H9 (cell line): Measurements from ENCODE around the gene NYAP1. TPM values are rescaled to one million over a fixed set of nuclear protein-coding genes. Genes with fewer than 3 reads are reported as not detected.

Experiments
- DNase-seq: peaks from one replicate; pipeline ENCODE4 v3.0.0-alpha.2; 2017
- H2AFZ ChIP-seq: one replicate; pipeline ENCODE4 v1.6.1; 2013; ENCODE audit warnings: mild to moderate bottlenecking, low read length, control low read depth, moderate library complexity
- H2AK5ac ChIP-seq: 2 replicates; pipeline ENCODE4 v1.6.1; 2013; ENCODE audit warnings: low read length, control low read depth, mixed read lengths; ENCODE audit not compliant: insufficient read length
- H2BK120ac ChIP-seq: one replicate; pipeline ENCODE4 v1.6.1; 2013; ENCODE audit warnings: low read depth, mild to moderate bottlenecking, low read length, control low read depth, inconsistent platforms; ENCODE audit not compliant: poor library complexity, severe bottlenecking
- H2BK12ac ChIP-seq: 2 replicates; pipeline ENCODE4 v1.6.1; 2013; ENCODE audit warnings: low read length, control low read depth, mixed read lengths, low read depth; ENCODE audit not compliant: insufficient read length
- H2BK15ac ChIP-seq: 2 replicates; pipeline ENCODE4 v1.6.1; 2013; ENCODE audit warnings: low read depth, low read length, control low read depth
- H2BK20ac ChIP-seq: one replicate; pipeline ENCODE4 v1.6.1; 2013; ENCODE audit warnings: low read depth, mild to moderate bottlenecking, low read length, control low read depth, inconsistent platforms; ENCODE audit not compliant: poor library complexity, severe bottlenecking
- H2BK5ac ChIP-seq: 2 replicates; pipeline ENCODE4 v1.6.1; 2013; ENCODE audit warnings: low read length, control low read depth, mixed read lengths; ENCODE audit not compliant: insufficient read length
- H3K14ac ChIP-seq: 2 replicates; pipeline ENCODE4 v1.6.1; 2013; ENCODE audit warnings: low read length, control low read depth; ENCODE audit not compliant: insufficient read depth
- H3K18ac ChIP-seq: 2 replicates; pipeline ENCODE4 v1.6.1; 2013; ENCODE audit warnings: low read depth, mild to moderate bottlenecking, mixed read lengths, low read length, control low read depth; ENCODE audit not compliant: insufficient read length
- H3K23ac ChIP-seq: 2 replicates; pipeline ENCODE4 v1.6.1; 2013; ENCODE audit warnings: low read length, control low read depth, mixed read lengths, low read depth; ENCODE audit not compliant: insufficient read length
- H3K23me2 ChIP-seq: 2 replicates; pipeline ENCODE4 v1.6.1; 2013; ENCODE audit warnings: low read depth, mild to moderate bottlenecking, mixed read lengths, low read length, control low read depth; ENCODE audit not compliant: insufficient read length, poor library complexity, severe bottlenecking
- H3K27ac ChIP-seq: 2 replicates; pipeline ENCODE4 v1.5.1; 2013; ENCODE audit warnings: low read length, control low read depth, mixed read lengths, low read depth; ENCODE audit not compliant: insufficient read length
- H3K27me3 ChIP-seq: 2 replicates; pipeline ENCODE4 v1.6.1; 2013; ENCODE audit warnings: low read length, control low read depth, inconsistent platforms; ENCODE audit not compliant: insufficient read depth
- H3K4ac ChIP-seq: 2 replicates; pipeline ENCODE4 v1.6.1; 2013; ENCODE audit warnings: low read depth, mild to moderate bottlenecking, control low read depth, inconsistent platforms, low read length, moderate library complexity
- H3K4me1 ChIP-seq: 2 replicates; pipeline ENCODE4 v1.6.1; 2013; ENCODE audit warnings: low read length, control low read depth, inconsistent platforms; ENCODE audit not compliant: insufficient read depth
- H3K4me2 ChIP-seq: 2 replicates; pipeline ENCODE4 v1.6.1; 2013; ENCODE audit warnings: low read length, control low read depth, mixed read lengths; ENCODE audit not compliant: insufficient read length, insufficient read depth
- H3K56ac ChIP-seq: 2 replicates; pipeline ENCODE4 v1.6.1; 2013; ENCODE audit warnings: low read depth, mild to moderate bottlenecking, mixed read lengths, low read length, control low read depth; ENCODE audit not compliant: insufficient read length
- H3K79me1 ChIP-seq: 2 replicates; pipeline ENCODE4 v1.6.1; 2013; ENCODE audit warnings: low read depth, mild to moderate bottlenecking, moderate library complexity, low read length, control low read depth, inconsistent platforms; ENCODE audit not compliant: insufficient read depth, poor library complexity, severe bottlenecking
- H3K79me2 ChIP-seq: 2 replicates; pipeline ENCODE4 v1.6.1; 2013; ENCODE audit warnings: low read length, control low read depth, inconsistent platforms; ENCODE audit not compliant: insufficient read depth
- H3K9ac ChIP-seq: 2 replicates; pipeline ENCODE4 v1.6.1; 2013; ENCODE audit warnings: low read length, control low read depth, mixed read lengths; ENCODE audit not compliant: insufficient read length; ENCODE audit errors: extremely low read depth
- H3K9me3 ChIP-seq: one replicate; pipeline ENCODE4 v1.6.1; 2013; ENCODE audit warnings: low read depth, low read length, inconsistent platforms; ENCODE audit not compliant: control insufficient read depth
- H3T11ph ChIP-seq: one replicate; pipeline ENCODE4 v1.6.1; 2013; ENCODE audit warnings: mild to moderate bottlenecking, low read length, control low read depth, inconsistent platforms
- H4K20me1 ChIP-seq: one replicate; pipeline ENCODE4 v1.6.1; 2013; ENCODE audit not compliant: control insufficient read depth, insufficient read length, insufficient read depth
- H4K5ac ChIP-seq: 2 replicates; pipeline ENCODE4 v1.6.1; 2013; ENCODE audit warnings: low read depth, mild to moderate bottlenecking, mixed read lengths, low read length, control low read depth; ENCODE audit not compliant: insufficient read length
- H4K8ac ChIP-seq: replicated peaks from 2 replicates; pipeline ENCODE4 v1.6.1; 2013; ENCODE audit warnings: low read length, control low read depth, mixed read lengths, low read depth; ENCODE audit not compliant: insufficient read length
- H4K91ac ChIP-seq: 2 replicates; pipeline ENCODE4 v1.6.1; 2013; ENCODE audit warnings: low read depth, mild to moderate bottlenecking, moderate library complexity, mixed read lengths, low read length, control low read depth; ENCODE audit not compliant: insufficient read length
- H3K27ac Mint-ChIP-seq, 3 experiments: 2 replicates in 2 of 3; 3 replicates in 1 of 3; pipeline ENCODE4 v1.8.0; 2020 to 2021; ENCODE audit warnings: mixed read lengths in 3 of 3, mild to moderate bottlenecking in 1 of 3, moderate library complexity in 1 of 3
- H3K27me3 Mint-ChIP-seq: 2 replicates; pipeline ENCODE4 v1.8.0; 2021; ENCODE audit warnings: low read depth, mild to moderate bottlenecking, moderate library complexity, mixed read lengths
- H3K36me3 Mint-ChIP-seq, 3 experiments: 2 replicates in 2 of 3; 3 replicates in 1 of 3; pipeline ENCODE4 v1.8.0; 2020 to 2021; ENCODE audit warnings: low read depth in 3 of 3, mixed read lengths in 3 of 3; ENCODE audit not compliant: insufficient read depth in 1 of 3
- H3K4me1 Mint-ChIP-seq, 2 experiments: 2 replicates each; pipeline ENCODE4 v1.8.0; 2020; ENCODE audit warnings: mixed read lengths in 2 of 2
- H3K4me3 Mint-ChIP-seq, 2 experiments: 2 replicates in 1 of 2; 3 replicates in 1 of 2; pipeline ENCODE4 v1.8.0; 2020 to 2021; ENCODE audit warnings: mild to moderate bottlenecking in 2 of 2, mixed read lengths in 2 of 2, moderate library complexity in 1 of 2
- H3K9me3 Mint-ChIP-seq, 2 experiments: 2 replicates in 1 of 2; 3 replicates in 1 of 2; pipeline ENCODE4 v1.8.0; 2020; ENCODE audit warnings: mild to moderate bottlenecking in 2 of 2, mixed read lengths in 2 of 2, moderate library complexity in 1 of 2
- WGBS: extraction: QIAGEN DNeasy Blood & Tissue Kit; methylation state at CpG from one replicate; pipeline ENCODE4 v1.1.7; 2013; ENCODE audit warnings: missing lambda C conversion rate, low lambda C conversion rate, mixed read lengths; ENCODE audit not compliant: insufficient read length; ENCODE audit errors: extremely low coverage; 5-methylcytosine and 5-hydroxymethylcytosine counted together
- total RNA-seq: library from RNA; stranded (reverse); gene quantifications from 2 replicates; pipeline ENCODE4 v1.2.1, GENCODE V29; 2021
- TF ChIP-seq, protein P1 (sequence below): fragments of 200-600 bp; sonication (generic); conservative IDR thresholded peaks from 3 replicates; pipeline ENCODE4 v1.8.0; 2021; ENCODE audit warnings: antibody characterized with exemption, mild to moderate bottlenecking

NYAP1 gene
- total RNA-seq, 1 experiment from 2014 or later: 3.2 TPM

DNA sequence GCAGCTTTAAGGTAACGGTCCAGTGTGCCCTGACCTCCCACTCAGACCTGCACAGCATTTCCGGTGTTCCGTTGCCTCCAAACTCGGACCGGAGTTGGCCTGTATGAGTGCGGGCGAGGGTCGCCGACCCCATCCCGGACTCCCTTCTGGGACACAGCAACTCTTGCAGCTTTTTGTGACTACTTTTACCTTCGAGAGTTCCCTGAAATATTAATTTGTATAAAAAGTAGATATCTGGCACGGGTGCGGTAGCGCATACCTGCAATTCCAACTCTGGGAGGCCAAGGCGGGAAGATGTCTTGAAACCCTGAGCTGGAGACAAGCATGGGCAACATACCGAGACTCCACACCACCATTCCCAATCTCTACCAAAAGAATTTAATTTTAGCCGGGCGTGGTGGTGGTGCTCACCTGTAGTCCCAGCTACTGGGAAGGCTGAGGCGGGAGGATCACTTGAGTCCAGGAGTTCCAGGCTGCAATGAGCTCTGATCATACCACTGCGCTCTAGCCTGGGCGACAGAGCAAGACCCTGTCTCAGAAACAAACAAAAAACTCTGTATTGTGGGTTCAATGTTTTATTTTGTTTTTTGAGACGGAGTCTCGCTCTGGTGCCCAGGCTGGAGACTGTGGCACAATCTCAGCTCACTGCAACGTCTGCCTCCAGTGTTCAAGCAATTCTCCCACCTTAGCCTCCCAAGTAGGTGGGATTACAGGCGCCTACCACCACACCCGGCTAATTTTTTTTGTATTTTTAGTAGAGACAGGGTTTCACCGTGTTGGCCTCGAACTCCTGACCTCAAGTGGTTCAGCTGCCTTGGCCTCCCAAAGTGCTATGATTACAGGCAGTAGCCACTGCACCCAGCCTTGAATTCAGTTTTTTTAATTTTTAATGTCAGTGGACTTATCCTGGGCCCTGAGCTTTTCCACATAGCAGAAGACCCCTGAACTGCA, 46.3 kb upstream of the NYAP1 start:
- no peak overlapping the region for H2BK20ac ChIP-seq
- no peaks in the 10 kb centered on the region for H3K79me1 ChIP-seq
- H4K5ac ChIP-seq: no peak overlapping the region
- no peaks in the 10 kb centered on the region for H3K9me3 ChIP-seq
- no peak overlapping the region for H4K8ac ChIP-seq
- H3K18ac ChIP-seq: peak overlapping the region; percentile 49
- H3K27me3 ChIP-seq: no peaks in the 10 kb centered on the region
- Mint-ChIP-seq H3K4me1 (peaks cover 25 to 27% of the 10 kb centered on the region in 2 experiments), H3K27me3 (peaks cover 3% of the 10 kb centered on the region; the same call in 1 of the 2 replicates), H3K27ac (peak overlapping the region in 1 of 3 experiments; percentile 61; a peak in 1 of 7 replicates), H3K9me3 (no peaks in the 10 kb centered on the region), H3K4me3 (peak overlapping the region in 1 of 2 experiments; percentile 62; a peak in 3 of 5 replicates), H3K36me3 (peaks cover 25 to 48% (median 26%) of the 10 kb centered on the region in 3 experiments)
- no peak overlapping the region for H2BK120ac ChIP-seq
- no peak overlapping the region for H3K56ac ChIP-seq
- H4K91ac ChIP-seq: no peak overlapping the region
- H3K27ac ChIP-seq: no peak overlapping the region
- H2BK15ac ChIP-seq: no peak overlapping the region
- DNase-seq: no peak
- no CpG with 5 or more reads among the region's 28 CpGs for WGBS
- no peaks in the 10 kb centered on the region for H4K20me1 ChIP-seq
- no peak overlapping the region for H2AK5ac ChIP-seq
- H2BK5ac ChIP-seq: no peak overlapping the region
- H3K4me1 ChIP-seq: no peaks in the 10 kb centered on the region
- H3T11ph ChIP-seq: no peak overlapping the region
- peaks cover 7% of the 10 kb centered on the region for H3K23me2 ChIP-seq
- H3K4ac ChIP-seq: no peak overlapping the region
- TF ChIP-seq, protein P1, sequence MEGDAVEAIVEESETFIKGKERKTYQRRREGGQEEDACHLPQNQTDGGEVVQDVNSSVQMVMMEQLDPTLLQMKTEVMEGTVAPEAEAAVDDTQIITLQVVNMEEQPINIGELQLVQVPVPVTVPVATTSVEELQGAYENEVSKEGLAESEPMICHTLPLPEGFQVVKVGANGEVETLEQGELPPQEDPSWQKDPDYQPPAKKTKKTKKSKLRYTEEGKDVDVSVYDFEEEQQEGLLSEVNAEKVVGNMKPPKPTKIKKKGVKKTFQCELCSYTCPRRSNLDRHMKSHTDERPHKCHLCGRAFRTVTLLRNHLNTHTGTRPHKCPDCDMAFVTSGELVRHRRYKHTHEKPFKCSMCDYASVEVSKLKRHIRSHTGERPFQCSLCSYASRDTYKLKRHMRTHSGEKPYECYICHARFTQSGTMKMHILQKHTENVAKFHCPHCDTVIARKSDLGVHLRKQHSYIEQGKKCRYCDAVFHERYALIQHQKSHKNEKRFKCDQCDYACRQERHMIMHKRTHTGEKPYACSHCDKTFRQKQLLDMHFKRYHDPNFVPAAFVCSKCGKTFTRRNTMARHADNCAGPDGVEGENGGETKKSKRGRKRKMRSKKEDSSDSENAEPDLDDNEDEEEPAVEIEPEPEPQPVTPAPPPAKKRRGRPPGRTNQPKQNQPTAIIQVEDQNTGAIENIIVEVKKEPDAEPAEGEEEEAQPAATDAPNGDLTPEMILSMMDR: no peak
- H3K23ac ChIP-seq: no peak overlapping the region
- no peak overlapping the region for H3K4me2 ChIP-seq
- H2AFZ ChIP-seq: no peak overlapping the region
- H2BK12ac ChIP-seq: no peak overlapping the region
- H3K79me2 ChIP-seq: no peaks in the 10 kb centered on the region
- H3K9ac ChIP-seq: no peak overlapping the region
- H3K14ac ChIP-seq: no peak overlapping the region
